Common myeloid progenitor, CD34-positive (primary cell): ENCODE results near the gene CASKIN1.
A peak's percentile ranks its signal among the peaks of the same experiment; 100 is the strongest.

Experiments
- CTCF ChIA-PET: fragments of 350-600 bp; sonication (Branson Sonifier 250); formaldehyde crosslinking; loops from one replicate; lab custom pipeline; 2021; ENCODE audit warnings: antibody characterized with exemption; lab: Charles Lee
- POLR2A ChIA-PET: fragments of 350-600 bp; sonication (Branson Sonifier 250); formaldehyde crosslinking; loops from one replicate; lab custom pipeline; 2021; ENCODE audit warnings: antibody characterized with exemption; lab: Charles Lee
- DNase-seq, 3 donors: peaks; one replicate each; pipeline versions ENCODE4 v3.0.0 to v3.0.0-alpha.2; 2013
- H3K27ac ChIP-seq, 2 experiments: 1 replicate in 1 of 2; 2 replicates in 1 of 2; pipeline ENCODE4 v1.7.0; 2013; ENCODE audit warnings: inconsistent platforms in 2 of 2, low read length in 2 of 2, mild to moderate bottlenecking in 2 of 2, low read depth in 1 of 2, moderate library complexity in 1 of 2; ENCODE audit not compliant: severe bottlenecking in 2 of 2, insufficient read depth in 1 of 2, poor library complexity in 1 of 2
- H3K27me3 ChIP-seq, 5 experiments: replicated peaks in 2 of 5; 1 replicate in 3 of 5; 2 replicates in 2 of 5; pipeline versions ENCODE4 v1.6.1 to v1.7.0; 2013; ENCODE audit warnings: low read length in 4 of 5, mild to moderate bottlenecking in 2 of 5, moderate library complexity in 2 of 5, inconsistent platforms in 1 of 5; ENCODE audit not compliant: insufficient read depth in 5 of 5, control insufficient read depth in 4 of 5
- H3K36me3 ChIP-seq, 4 experiments: 1 replicate in 2 of 4; 2 replicates in 2 of 4; pipeline versions ENCODE4 v1.6.1 to v1.7.0; 2013; ENCODE audit warnings: low read length in 3 of 4, control low read depth in 1 of 4, mild to moderate bottlenecking in 1 of 4; ENCODE audit not compliant: control insufficient read depth in 4 of 4, insufficient read depth in 4 of 4
- H3K4me1 ChIP-seq, 4 experiments: 1 replicate in 3 of 4; 2 replicates in 1 of 4; pipeline versions ENCODE4 v1.6.1 to v1.7.1; 2013; ENCODE audit warnings: low read length in 3 of 4, mild to moderate bottlenecking in 3 of 4, control low read depth in 1 of 4, inconsistent platforms in 1 of 4, moderate library complexity in 1 of 4; ENCODE audit not compliant: control insufficient read depth in 4 of 4, insufficient read depth in 4 of 4; ENCODE audit errors: control extremely low read depth in 1 of 4
- H3K4me3 ChIP-seq, 7 experiments: 1 replicate in 4 of 7; 2 replicates in 3 of 7; pipeline versions ENCODE4 v1.5.1 to v1.7.0; 2013; ENCODE audit warnings: mild to moderate bottlenecking in 7 of 7, low read length in 6 of 7, moderate library complexity in 6 of 7, inconsistent platforms in 2 of 7, low read depth in 2 of 7, control low read depth in 1 of 7; ENCODE audit not compliant: insufficient read depth in 4 of 7, control insufficient read depth in 1 of 7; ENCODE audit errors: extremely low read depth in 1 of 7
- H3K9me3 ChIP-seq, 5 experiments: 1 replicate in 4 of 5; 2 replicates in 1 of 5; pipeline versions ENCODE4 v1.6.1 to v1.7.1; 2013; ENCODE audit warnings: low read length in 4 of 5, mild to moderate bottlenecking in 2 of 5, inconsistent platforms in 1 of 5, low read depth in 1 of 5, moderate library complexity in 1 of 5; ENCODE audit not compliant: control insufficient read depth in 4 of 5, insufficient read depth in 2 of 5; ENCODE audit errors: control extremely low read depth in 1 of 5
- WGBS: methylation state at CpG from one replicate; pipeline ENCODE4 v1.1.5; 2013; ENCODE audit not compliant: insufficient coverage; 5-methylcytosine and 5-hydroxymethylcytosine counted together

Gene CASKIN1

GRCh38 chr16:2197765-2198164 lies 1.4 kb upstream of the CASKIN1 start:
- WGBS: 91% methylated on average over 3 of the region's 6 CpGs
- peaks cover 0 to 16% (median 11%) of the 10 kb centered on the region in 4 experiments for H3K4me1 ChIP-seq
- H3K36me3 ChIP-seq: no peaks in the 10 kb centered on the region
- no peaks in the 10 kb centered on the region for H3K9me3 ChIP-seq
- no peak overlapping the region for H3K4me3 ChIP-seq
- no peak for DNase-seq
- ChIA-PET CTCF (no interaction called here), POLR2A (no interaction called here)
- H3K27ac ChIP-seq: no peak overlapping the region
- peaks cover 8 to 61% (median 28%) of the 10 kb centered on the region in 5 experiments for H3K27me3 ChIP-seq

GRCh38 chr16:2196981-2197511 lies 641 bp upstream of the CASKIN1 start:
- no peak for DNase-seq

DNA sequence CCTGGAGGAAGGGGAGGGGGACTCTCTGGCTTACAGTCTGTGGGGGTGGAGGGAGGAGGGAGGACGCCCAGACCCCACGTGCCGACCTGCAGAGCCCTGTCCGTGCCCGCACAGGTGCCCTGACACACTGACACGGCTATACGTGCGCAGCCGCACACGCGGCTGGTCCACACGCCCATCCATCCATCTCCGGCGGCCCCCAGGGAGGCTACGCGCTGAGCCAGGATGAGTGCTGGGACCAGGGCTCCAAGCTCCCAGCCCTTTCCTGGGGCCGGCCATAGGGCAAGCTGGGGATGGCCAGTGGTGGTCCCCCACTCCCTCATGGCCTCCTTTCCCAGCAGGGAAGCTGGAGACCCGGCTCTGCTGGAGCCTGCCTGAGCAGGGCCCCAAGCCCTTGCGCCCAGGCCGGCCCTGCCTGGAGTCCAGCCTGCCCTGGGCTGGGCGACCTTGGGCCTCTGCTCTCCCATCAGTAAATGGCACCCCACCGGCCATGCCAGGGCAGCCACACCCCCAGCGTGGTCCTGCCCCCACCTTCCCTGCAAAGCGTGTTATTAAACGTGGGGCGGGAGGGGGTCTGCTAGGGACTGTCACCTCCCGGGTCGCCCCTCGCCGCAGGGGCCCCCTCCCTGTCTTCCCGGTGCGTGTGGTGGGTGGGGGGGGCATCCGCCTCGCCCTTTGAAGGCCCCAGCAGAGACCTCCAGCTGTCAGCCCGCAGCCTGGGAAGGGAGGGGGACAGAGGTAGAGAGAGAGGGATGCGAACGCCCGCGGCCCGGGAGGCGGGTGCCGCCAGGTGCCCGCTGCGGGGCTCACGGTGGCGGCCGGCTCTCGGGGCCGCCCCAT lies 863 bp downstream of the CASKIN1 start:
- ChIA-PET POLR2A (interaction anchor here (0.9 to 1.0 kb wide), 2 partner anchors 40 to 55 kb away, joined by 3 read pairs; partner anchors contain the start of gene TRAF7), CTCF (interaction anchor here (1.4 to 2.6 kb wide), 4 partner anchors 8 to 234 kb away, joined by 3 to 8 read pairs (median 6); partner anchors contain the start of genes CCNF and ECI1)
- Histone ChIP-seq H3K4me3 (peak overlapping the region in 4 of 7 experiments; percentile 36 to 55 (median 46)), H3K4me1 (peaks cover 0 to 16% (median 11%) of the 10 kb centered on the region in 4 experiments), H3K36me3 (no peaks in the 10 kb centered on the region), H3K9me3 (no peaks in the 10 kb centered on the region), H3K27ac (no peak overlapping the region), H3K27me3 (peaks cover 8 to 61% (median 28%) of the 10 kb centered on the region in 5 experiments)
- 1% methylated on average over 32 of the region's 49 CpGs for WGBS
- DNase-seq: peak in 1 of 3 donors; percentile 18

More at GRCh38 chr16:2196981-2197511, 641 bp upstream of the CASKIN1 start:
- H3K27me3 ChIP-seq: peaks cover 8 to 61% (median 28%) of the 10 kb centered on the region in 5 experiments
- ChIA-PET POLR2A (no interaction called here), CTCF (interaction anchor here (0.6 kb wide), 1 partner anchor 104 kb away, joined by 3 read pairs; no protein-coding TSS in a partner anchor)
- no peaks in the 10 kb centered on the region for H3K36me3 ChIP-seq
- H3K4me1 ChIP-seq: peaks cover 0 to 16% (median 11%) of the 10 kb centered on the region in 4 experiments
- no peaks in the 10 kb centered on the region for H3K9me3 ChIP-seq
- H3K4me3 ChIP-seq: peak overlapping the region in 4 of 7 experiments; percentile 23 to 48 (median 36)
- WGBS: 15% methylated on average over 26 of the region's 32 CpGs
- no peak overlapping the region for H3K27ac ChIP-seq

GRCh38 chr16:2194852-2195321 lies 1.5 kb downstream of the CASKIN1 start:
- DNase-seq: peak; percentile 40 to 69 (median 64)
- no peaks in the 10 kb centered on the region for H3K9me3 ChIP-seq
- no peaks in the 10 kb centered on the region for H3K36me3 ChIP-seq
- H3K4me1 ChIP-seq: peaks cover 0 to 16% (median 11%) of the 10 kb centered on the region in 4 experiments
- WGBS: 42% methylated on average over 5 of the region's 10 CpGs
- no peak overlapping the region for H3K27ac ChIP-seq
- H3K4me3 ChIP-seq: peak overlapping the region in 2 of 7 experiments; percentile 6 to 19
- peaks cover 8 to 61% (median 23%) of the 10 kb centered on the region in 5 experiments for H3K27me3 ChIP-seq
- POLR2A ChIA-PET: interaction anchor here (0.9 kb wide), 1 partner anchor 39 kb away, joined by 3 read pairs; the partner anchor contains the start of gene TRAF7
- CTCF ChIA-PET: interaction anchor here (0.8 to 2.6 kb wide), 9 partner anchors 9 to 342 kb away, joined by 3 to 8 read pairs (median 5); partner anchors contain the start of genes CCNF and ECI1

DNA sequence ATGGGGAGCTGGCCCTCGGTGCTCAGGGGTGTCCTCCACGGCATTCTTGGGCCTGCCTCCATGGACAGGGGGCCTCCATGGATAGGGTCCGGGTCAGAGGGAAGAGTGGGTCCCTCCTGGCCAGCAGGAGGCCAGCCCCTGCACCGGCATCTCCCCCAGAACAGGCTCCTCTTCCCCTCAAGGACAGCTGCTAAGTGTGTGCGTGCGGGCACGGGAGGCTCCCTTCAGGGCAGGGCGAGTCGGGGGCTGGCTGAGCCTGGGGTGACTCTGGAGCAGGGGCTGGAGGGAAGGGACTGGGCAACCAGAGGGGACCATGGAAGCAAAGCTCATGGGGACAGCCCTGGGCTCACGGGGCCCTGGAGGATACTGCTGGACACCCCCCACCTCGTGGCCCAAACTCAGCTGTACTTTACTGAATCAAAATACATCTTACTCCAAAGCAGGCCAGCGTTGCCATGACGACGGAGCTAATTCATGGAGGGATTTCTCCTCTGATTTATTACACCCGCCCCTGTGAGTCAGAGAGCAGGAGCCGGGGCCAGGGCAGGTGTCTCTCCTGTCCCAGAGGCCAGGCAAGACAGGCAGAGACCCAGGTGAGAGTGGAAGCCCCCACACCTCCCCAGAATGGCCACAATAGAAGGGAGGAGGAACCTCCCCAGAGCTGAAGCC lies 2.1 kb downstream of the CASKIN1 start:
- POLR2A ChIA-PET: no interaction called here
- Histone ChIP-seq H3K9me3 (no peaks in the 10 kb centered on the region), H3K27ac (no peak overlapping the region), H3K36me3 (no peaks in the 10 kb centered on the region), H3K4me3 (no peak overlapping the region), H3K27me3 (peaks cover 8 to 58% (median 23%) of the 10 kb centered on the region in 5 experiments), H3K4me1 (peaks cover 0 to 16% (median 11%) of the 10 kb centered on the region in 4 experiments)
- CTCF ChIA-PET: interaction anchor here (0.8 to 2.6 kb wide), 9 partner anchors 9 to 343 kb away, joined by 3 to 8 read pairs (median 5); partner anchors contain the start of genes CCNF and ECI1
- peak in 2 of 3 donors; percentile 42 to 55 for DNase-seq
- whole genome bisulfite sequencing: 81% methylated on average over 14 of the region's 16 CpGs

- DNase-seq: no peak
- Histone ChIP-seq H3K4me3 (no peak overlapping the region), H3K36me3 (no peaks in the 10 kb centered on the region), H3K27ac (no peak overlapping the region), H3K4me1 (peaks cover 0 to 13% (median 11%) of the 10 kb centered on the region in 4 experiments), H3K27me3 (peaks cover 0 to 31% (median 16%) of the 10 kb centered on the region in 5 experiments), H3K9me3 (no peaks in the 10 kb centered on the region)
- ChIA-PET CTCF (interaction anchor here (0.8 kb wide), 1 partner anchor 14 kb away, joined by 3 read pairs; no protein-coding TSS in a partner anchor), POLR2A (interaction anchor here (0.6 kb wide), 1 partner anchor 13 kb away, joined by 3 read pairs; no protein-coding TSS in a partner anchor)
- WGBS: 97% methylated on average over 10 of the region's 11 CpGs
Measured at GRCh38 chr16:2191446-2191706, 5.0 kb downstream of the CASKIN1 start.
